Measurements from ENCODE around the gene RIMBP2. TPM values are rescaled to one million over a fixed set of nuclear protein-coding genes. Genes with fewer than 3 reads are reported as not detected.

Gene RIMBP2
- polyA plus RNA-seq, 1 donor (not counting 4 experiments of a cell fraction or from before 2014, with no cell fraction given): 0.16 TPM

- H3K27me3 ChIP-seq (ENCODE audit: control insufficient read depth, extremely low read depth, insufficient read depth, low read length): no peaks in the 10 kb centered on the region
- DNase-seq (ENCODE audit: low read depth, low spot score) (no peak), FAIRE-seq (no peak)
- no peaks in the 10 kb centered on the region for H3K79me2 ChIP-seq (ENCODE audit: control insufficient read depth, insufficient read depth, low read length)
- no peak overlapping the region for H3K27ac ChIP-seq (ENCODE audit: control insufficient read depth, insufficient read depth, low read length)
- H3K36me3 ChIP-seq (ENCODE audit: control insufficient read depth in 2 of 2, extremely low read depth in 1 of 2, insufficient read depth in 2 of 2, low read length in 2 of 2): no peaks in the 10 kb centered on the region
- TF ChIP-seq EZH2 (IDR thresholded peaks at IDR 0.05; ENCODE audit: low read length): no peak
- TF ChIP-seq, protein P1, sequence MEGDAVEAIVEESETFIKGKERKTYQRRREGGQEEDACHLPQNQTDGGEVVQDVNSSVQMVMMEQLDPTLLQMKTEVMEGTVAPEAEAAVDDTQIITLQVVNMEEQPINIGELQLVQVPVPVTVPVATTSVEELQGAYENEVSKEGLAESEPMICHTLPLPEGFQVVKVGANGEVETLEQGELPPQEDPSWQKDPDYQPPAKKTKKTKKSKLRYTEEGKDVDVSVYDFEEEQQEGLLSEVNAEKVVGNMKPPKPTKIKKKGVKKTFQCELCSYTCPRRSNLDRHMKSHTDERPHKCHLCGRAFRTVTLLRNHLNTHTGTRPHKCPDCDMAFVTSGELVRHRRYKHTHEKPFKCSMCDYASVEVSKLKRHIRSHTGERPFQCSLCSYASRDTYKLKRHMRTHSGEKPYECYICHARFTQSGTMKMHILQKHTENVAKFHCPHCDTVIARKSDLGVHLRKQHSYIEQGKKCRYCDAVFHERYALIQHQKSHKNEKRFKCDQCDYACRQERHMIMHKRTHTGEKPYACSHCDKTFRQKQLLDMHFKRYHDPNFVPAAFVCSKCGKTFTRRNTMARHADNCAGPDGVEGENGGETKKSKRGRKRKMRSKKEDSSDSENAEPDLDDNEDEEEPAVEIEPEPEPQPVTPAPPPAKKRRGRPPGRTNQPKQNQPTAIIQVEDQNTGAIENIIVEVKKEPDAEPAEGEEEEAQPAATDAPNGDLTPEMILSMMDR (optimal IDR thresholded peaks at IDR 0.05 in 1 of 3, IDR thresholded peaks at IDR 0.05 in 1 of 3, conservative IDR thresholded peaks at IDR 0.05 in 1 of 3; ENCODE audit: extremely low read depth in 1 of 3, insufficient read depth in 2 of 3, low read length in 3 of 3): no peak
- H3K9ac ChIP-seq (ENCODE audit: control insufficient read depth, extremely low read depth, insufficient read depth, low read length): no peak overlapping the region
- no peak overlapping the region for H3K4me3 ChIP-seq (ENCODE audit: control insufficient read depth in 2 of 3, extremely low read depth in 1 of 3, insufficient read depth in 2 of 3, low read depth in 1 of 3, low read length in 3 of 3)
- no peaks in the 10 kb centered on the region for H3K4me1 ChIP-seq (ENCODE audit: control insufficient read depth, extremely low read depth, insufficient read depth, low read length)
- no peaks in the 10 kb centered on the region for H3K9me1 ChIP-seq (ENCODE audit: control insufficient read depth, extremely low read depth, insufficient read depth, low read length)
- H2AFZ ChIP-seq (ENCODE audit: control insufficient read depth, low read length): no peak overlapping the region
- H3K4me2 ChIP-seq (ENCODE audit: control insufficient read depth, extremely low read depth, insufficient read depth, low read depth, low read length): no peak overlapping the region
- no peaks in the 10 kb centered on the region for H4K20me1 ChIP-seq (ENCODE audit: control insufficient read depth, extremely low read depth, insufficient read depth, low read length)
- dilution Hi-C loops (cut with MboI; ENCODE audit: extremely low pct_ligation_motif_present, low sequenced_read_pairs): no loop called here
- H3K9me3 ChIP-seq (ENCODE audit: control insufficient read depth, low read depth, low read length): peaks cover 15% of the 10 kb centered on the region
These were observed 227.8 kb downstream of the RIMBP2 start for GRCh38 chr12:130488358-130488710.

GRCh38 chr12:130487636-130488357, 228.3 kb downstream of the RIMBP2 start:
- Histone ChIP-seq H3K9me1 (ENCODE audit: control insufficient read depth, extremely low read depth, insufficient read depth, low read length) (no peaks in the 10 kb centered on the region), H3K9me3 (ENCODE audit: control insufficient read depth, low read depth, low read length) (peaks cover 15% of the 10 kb centered on the region), H3K9ac (ENCODE audit: control insufficient read depth, extremely low read depth, insufficient read depth, low read length) (no peak overlapping the region), H3K27ac (ENCODE audit: control insufficient read depth, insufficient read depth, low read length) (no peak overlapping the region), H3K4me1 (ENCODE audit: control insufficient read depth, extremely low read depth, insufficient read depth, low read length) (no peaks in the 10 kb centered on the region), H2AFZ (ENCODE audit: control insufficient read depth, low read length) (no peak overlapping the region), H4K20me1 (ENCODE audit: control insufficient read depth, extremely low read depth, insufficient read depth, low read length) (no peaks in the 10 kb centered on the region), H3K36me3 (ENCODE audit: control insufficient read depth in 2 of 2, extremely low read depth in 1 of 2, insufficient read depth in 2 of 2, low read length in 2 of 2) (no peaks in the 10 kb centered on the region), H3K79me2 (ENCODE audit: control insufficient read depth, insufficient read depth, low read length) (no peaks in the 10 kb centered on the region), H3K4me2 (ENCODE audit: control insufficient read depth, extremely low read depth, insufficient read depth, low read depth, low read length) (no peak overlapping the region), H3K27me3 (ENCODE audit: control insufficient read depth, extremely low read depth, insufficient read depth, low read length) (no peaks in the 10 kb centered on the region), H3K4me3 (ENCODE audit: control insufficient read depth in 2 of 3, extremely low read depth in 1 of 3, insufficient read depth in 2 of 3, low read depth in 1 of 3, low read length in 3 of 3) (no peak overlapping the region)
- DNase-seq (ENCODE audit: low read depth, low spot score): no peak
- no peak for FAIRE-seq
- dilution Hi-C loops (cut with MboI; ENCODE audit: extremely low pct_ligation_motif_present, low sequenced_read_pairs): no loop called here
- no peak for TF ChIP-seq EZH2 (IDR thresholded peaks at IDR 0.05; ENCODE audit: low read length)
- TF ChIP-seq, protein P1 (optimal IDR thresholded peaks at IDR 0.05 in 1 of 3, IDR thresholded peaks at IDR 0.05 in 1 of 3, conservative IDR thresholded peaks at IDR 0.05 in 1 of 3; ENCODE audit: extremely low read depth in 1 of 3, insufficient read depth in 2 of 3, low read length in 3 of 3): no peak
